ENCODE measurements around the gene CLBA1. TPM values are rescaled to one million over a fixed set of nuclear protein-coding genes. Genes with fewer than 3 reads are reported as not detected.
A peak's percentile ranks its signal among the peaks of the same experiment; 100 is the strongest.
"Not testable (repeated sequence)": the region's sequence is repeated elsewhere in the genome, so short reads cannot be mapped to it uniquely, and the experiment has no call there.

Gene CLBA1
- total and polyA plus RNA-seq, 2 donors (not counting 1 experiment from before 2014, with no cell fraction given): 0.63 to 5.5 TPM

- Mint-ChIP-seq H3K27ac (no peak overlapping the region), H3K4me1 (peaks cover 24% of the 10 kb centered on the region), H3K27me3 (no peaks in the 10 kb centered on the region), H3K9me3 (ENCODE audit: insufficient read depth) (no peaks in the 10 kb centered on the region), H3K4me3 (no peak overlapping the region)
- Histone ChIP-seq H3K27me3 (replicated peaks in 1 of 4; ENCODE audit: control extremely low read depth in 1 of 4, control insufficient read depth in 3 of 4, insufficient read depth in 4 of 4, low read length in 3 of 4) (no peaks in the 10 kb centered on the region), H3K36me3 (replicated peaks in 1 of 2; ENCODE audit: control extremely low read depth in 1 of 2, control insufficient read depth in 1 of 2, extremely low read depth in 1 of 2, insufficient read depth in 2 of 2, low read length in 1 of 2) (no peaks in the 10 kb centered on the region), H3K79me2 (ENCODE audit: control insufficient read depth, insufficient read depth, low read length) (peaks cover 3% of the 10 kb centered on the region), H3K4me1 (ENCODE audit: control insufficient read depth in 2 of 2, insufficient read depth in 2 of 2, low read length in 2 of 2) (peaks cover 0 to 16% of the 10 kb centered on the region in 2 donors), H3K27ac (ENCODE audit: low read length in 2 of 2) (no peak overlapping the region), H3K9me3 (ENCODE audit: control extremely low read depth in 1 of 3, control insufficient read depth in 2 of 3, insufficient read depth in 1 of 3, low read length in 2 of 3) (no peaks in the 10 kb centered on the region), H3K4me2 (replicated peaks; ENCODE audit: low read depth, low read length, poor library complexity, severe bottlenecking) (no peak overlapping the region), H2AFZ (ENCODE audit: insufficient read depth, low read depth, low read length, poor library complexity, severe bottlenecking) (no peak overlapping the region), H4K20me1 (ENCODE audit: control insufficient read depth, insufficient read depth, low read length, poor library complexity, severe bottlenecking) (no peaks in the 10 kb centered on the region), H3K9ac (ENCODE audit: low read length) (no peak overlapping the region), H3K4me3 (ENCODE audit: control extremely low read depth in 1 of 5, extremely low read depth in 1 of 5, insufficient read depth in 1 of 5, low read depth in 2 of 5, low read length in 4 of 5) (no peak overlapping the region)
- POLR2A ChIA-PET: no interaction called here
- CTCF ChIA-PET: interaction anchor here (4.6 kb wide), 1 partner anchor 19 kb away, joined by 20 read pairs; no protein-coding TSS in a partner anchor
- ATAC-seq (ENCODE audit: low read depth) (no peak), DNase-seq (peak; percentile 6)
- WGBS (ENCODE audit: insufficient coverage): no CpG with 5 or more reads among the region's 1 CpG
- TF ChIP-seq EZH2 (IDR thresholded peaks at IDR 0.05; ENCODE audit: borderline replicate concordance, insufficient read depth, low read depth, low read length, poor library complexity, severe bottlenecking) (no peak), CTCF (IDR thresholded peaks at IDR 0.05) (no peak)
- intact Hi-C loops (cut with micrococcal nuclease): no loop called here
Observed at GRCh38 chr14:105026802-105027563, 41.4 kb downstream of the CLBA1 start.

GRCh38 chr14:105027718-105028117 lies 42.1 kb downstream of the CLBA1 start:
- H2AFZ ChIP-seq (ENCODE audit: insufficient read depth, low read depth, low read length, poor library complexity, severe bottlenecking); H4K20me1 ChIP-seq (ENCODE audit: control insufficient read depth, insufficient read depth, low read length, poor library complexity, severe bottlenecking); H3K9ac ChIP-seq (ENCODE audit: low read length); POLR2A ChIA-PET; H3K9me3 ChIP-seq (ENCODE audit: control extremely low read depth in 1 of 3, control insufficient read depth in 2 of 3, insufficient read depth in 1 of 3, low read length in 2 of 3); H3K27me3 Mint-ChIP-seq; H3K27ac ChIP-seq (ENCODE audit: low read length in 2 of 2); H3K36me3 ChIP-seq (replicated peaks in 1 of 2; ENCODE audit: control extremely low read depth in 1 of 2, control insufficient read depth in 1 of 2, extremely low read depth in 1 of 2, insufficient read depth in 2 of 2, low read length in 1 of 2); H3K4me3 Mint-ChIP-seq; H3K27ac Mint-ChIP-seq; H3K4me3 ChIP-seq (ENCODE audit: control extremely low read depth in 1 of 5, extremely low read depth in 1 of 5, insufficient read depth in 1 of 5, low read depth in 2 of 5, low read length in 4 of 5); ATAC-seq (ENCODE audit: low read depth); DNase-seq; H3K9me3 Mint-ChIP-seq (ENCODE audit: insufficient read depth); H3K27me3 ChIP-seq (replicated peaks in 1 of 4; ENCODE audit: control extremely low read depth in 1 of 4, control insufficient read depth in 3 of 4, insufficient read depth in 4 of 4, low read length in 3 of 4); intact Hi-C loops (cut with micrococcal nuclease); H3K4me2 ChIP-seq (replicated peaks; ENCODE audit: low read depth, low read length, poor library complexity, severe bottlenecking); H3K79me2 ChIP-seq (ENCODE audit: control insufficient read depth, insufficient read depth, low read length): not testable (repeated sequence)
- H3K4me1 Mint-ChIP-seq: peaks cover 27% of the 10 kb centered on the region
- CTCF ChIA-PET: interaction anchor here (4.6 kb wide), 1 partner anchor 18 kb away, joined by 20 read pairs; no protein-coding TSS in a partner anchor
- 100% methylated on average over 1 of the region's 4 CpGs for WGBS (ENCODE audit: insufficient coverage)
- peaks cover 1 to 13% of the 10 kb centered on the region in 2 donors for H3K4me1 ChIP-seq (ENCODE audit: control insufficient read depth in 2 of 2, insufficient read depth in 2 of 2, low read length in 2 of 2)

Measured in B cell (primary cell).